ENCODE measurements around the gene CAPN10.

DNA sequence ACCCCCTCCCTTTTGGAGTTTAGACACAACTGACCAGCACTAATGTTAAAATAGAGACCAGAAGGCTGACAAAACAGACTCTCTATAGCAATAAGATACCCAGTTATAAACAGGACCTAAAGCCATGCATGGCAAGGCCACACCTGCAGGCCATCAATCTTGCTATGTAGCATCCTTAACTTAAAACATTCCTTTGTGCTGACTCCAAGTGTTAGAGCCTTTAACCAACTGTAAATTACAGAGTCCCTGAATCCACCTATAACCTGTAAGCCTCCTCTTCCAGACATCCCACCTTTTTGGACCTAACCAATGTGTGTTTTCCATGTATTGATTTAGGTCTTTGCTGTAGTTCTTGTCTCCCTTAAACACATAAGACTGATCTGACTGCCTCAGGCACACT is 46.6 kb upstream of the CAPN10 start:
- TF ChIP-seq GATA2 (IDR thresholded peaks at IDR 0.05; ENCODE audit: low read depth, low read length) (no peak), GATA3 (IDR thresholded peaks at IDR 0.05; ENCODE audit: low read depth, low read length) (no peak)

Data from SH-SY5Y (cell line).